ENCODE results near the gene GLT1D1. TPM values are rescaled to one million over a fixed set of nuclear protein-coding genes. Genes with fewer than 3 reads are reported as not detected.
"Not testable (repeated sequence)": the region's sequence is repeated elsewhere in the genome, so short reads cannot be mapped to it uniquely, and the experiment has no call there.

GLT1D1 gene
- polyA plus RNA-seq, 3 donors = 40.6 to 55.6 (median 53.3) TPM

- no peaks in the 10 kb centered on the region for H4K20me1 ChIP-seq (ENCODE audit: insufficient read depth, low read length)
- no peak overlapping the region for H3K4me3 Mint-ChIP-seq
- H3K9me3 ChIP-seq (replicated peaks in 1 of 2; ENCODE audit: control insufficient read depth in 1 of 2, insufficient read depth in 1 of 2, low read length in 2 of 2) = no peaks in the 10 kb centered on the region
- no peak overlapping the region for H3K4me2 ChIP-seq (replicated peaks; ENCODE audit: extremely low read depth, low read length, poor library complexity, severe bottlenecking)
- H3K9ac ChIP-seq (ENCODE audit: insufficient read depth, low read length, poor library complexity, severe bottlenecking) = no peak overlapping the region
- no peak overlapping the region for H3K27ac Mint-ChIP-seq
- DNase-seq = no peak
- intact Hi-C loops (cut with micrococcal nuclease) = no loop called here
- H3K9me3 Mint-ChIP-seq = no peaks in the 10 kb centered on the region
- peaks cover 29% of the 10 kb centered on the region for H3K4me1 Mint-ChIP-seq
- peaks cover 1 to 2% (median 2%) of the 10 kb centered on the region in 3 donors for H3K27me3 Mint-ChIP-seq (ENCODE audit: low read depth in 3 of 3)
- no peaks in the 10 kb centered on the region for H3K36me3 Mint-ChIP-seq
- H2AFZ ChIP-seq (ENCODE audit: insufficient read depth, low read depth, low read length, poor library complexity, severe bottlenecking) = no peak overlapping the region
- H3K4me1 ChIP-seq (ENCODE audit: control insufficient read depth in 1 of 2, insufficient read depth in 2 of 2, low read length in 2 of 2) = peaks cover 34 to 36% of the 10 kb centered on the region in 2 donors
- TF ChIP-seq CTCF (IDR thresholded peaks at IDR 0.05) = no peak
- no peaks in the 10 kb centered on the region for H3K79me2 ChIP-seq (ENCODE audit: insufficient read depth, low read length)
- H3K36me3 ChIP-seq (replicated peaks in 1 of 2; ENCODE audit: control insufficient read depth in 1 of 2, insufficient read depth in 2 of 2, low read length in 2 of 2) = no peaks in the 10 kb centered on the region
- no peak overlapping the region for H3K27ac ChIP-seq (ENCODE audit: low read depth in 1 of 2, low read length in 2 of 2)
- WGBS (ENCODE audit: insufficient coverage) = 97% methylated on average over 6 of the region's 10 CpGs
- H3K27me3 ChIP-seq (ENCODE audit: control insufficient read depth in 2 of 2, insufficient read depth in 2 of 2, low read length in 2 of 2) = no peaks in the 10 kb centered on the region
- no peak overlapping the region for H3K4me3 ChIP-seq (replicated peaks in 1 of 3; ENCODE audit: low read depth in 2 of 3, low read length in 3 of 3)
Measured at GRCh38 chr12:128833418-128833817, 19.9 kb upstream of the GLT1D1 start.

- H3K27me3 Mint-ChIP-seq (ENCODE audit: low read depth in 3 of 3); H3K36me3 Mint-ChIP-seq; H3K4me2 ChIP-seq (replicated peaks; ENCODE audit: extremely low read depth, low read length, poor library complexity, severe bottlenecking); H3K9ac ChIP-seq (ENCODE audit: insufficient read depth, low read length, poor library complexity, severe bottlenecking); H4K20me1 ChIP-seq (ENCODE audit: insufficient read depth, low read length); DNase-seq; H3K4me3 Mint-ChIP-seq; H3K27ac Mint-ChIP-seq; H3K79me2 ChIP-seq (ENCODE audit: insufficient read depth, low read length); H3K9me3 Mint-ChIP-seq; H3K9me3 ChIP-seq (replicated peaks in 1 of 2; ENCODE audit: control insufficient read depth in 1 of 2, insufficient read depth in 1 of 2, low read length in 2 of 2); H3K36me3 ChIP-seq (replicated peaks in 1 of 2; ENCODE audit: control insufficient read depth in 1 of 2, insufficient read depth in 2 of 2, low read length in 2 of 2); H3K4me3 ChIP-seq (replicated peaks in 1 of 3; ENCODE audit: low read depth in 2 of 3, low read length in 3 of 3); intact Hi-C loops (cut with micrococcal nuclease); H3K27me3 ChIP-seq (ENCODE audit: control insufficient read depth in 2 of 2, insufficient read depth in 2 of 2, low read length in 2 of 2); H3K27ac ChIP-seq (ENCODE audit: low read depth in 1 of 2, low read length in 2 of 2); H2AFZ ChIP-seq (ENCODE audit: insufficient read depth, low read depth, low read length, poor library complexity, severe bottlenecking): not testable (repeated sequence)
- peaks cover 46% of the 10 kb centered on the region for H3K4me1 Mint-ChIP-seq
- 87% methylated on average over 6 of the region's 12 CpGs for WGBS (ENCODE audit: insufficient coverage)
- peaks cover 48 to 51% of the 10 kb centered on the region in 2 donors for H3K4me1 ChIP-seq (ENCODE audit: control insufficient read depth in 1 of 2, insufficient read depth in 2 of 2, low read length in 2 of 2)
Measured at GRCh38 chr12:128839885-128840284, 13.4 kb upstream of the GLT1D1 start.

Measured in CD14-positive monocyte (primary cell).